GM18873 (cell line): ENCODE results near the gene AP2M1.

ENCODE experiments used
- ATAC-seq: cut with Tn5 transposase; IDR thresholded peaks from one replicate; pipeline ENCODE4 v1.9.1; 2021; ENCODE audit warnings: mild to moderate bottlenecking, moderate library complexity, moderate number of reproducible peaks; ENCODE audit not compliant: unreplicated experiment, low FRiP score

AP2M1 gene

DNA sequence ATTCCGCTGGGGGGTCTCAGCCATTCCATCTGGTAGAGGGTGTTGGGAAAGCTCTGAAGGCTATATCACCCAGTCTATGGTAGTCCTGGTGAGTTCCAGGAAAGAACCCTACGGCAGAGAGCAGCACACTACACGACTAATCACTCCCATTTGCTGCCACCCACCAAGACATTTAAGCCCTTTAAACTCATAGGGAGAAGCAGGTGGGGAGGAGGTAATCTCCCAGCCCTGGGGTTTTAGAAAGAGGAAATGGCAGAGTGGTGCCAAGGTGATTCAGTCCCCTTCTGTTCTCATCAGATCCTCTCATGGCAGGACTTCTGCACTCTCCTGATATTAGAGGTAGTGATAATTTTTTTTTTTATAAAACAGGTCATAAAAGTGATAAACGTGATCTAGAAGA lies 44.2 kb downstream of the AP2M1 start:
- no peak for ATAC-seq

DNA sequence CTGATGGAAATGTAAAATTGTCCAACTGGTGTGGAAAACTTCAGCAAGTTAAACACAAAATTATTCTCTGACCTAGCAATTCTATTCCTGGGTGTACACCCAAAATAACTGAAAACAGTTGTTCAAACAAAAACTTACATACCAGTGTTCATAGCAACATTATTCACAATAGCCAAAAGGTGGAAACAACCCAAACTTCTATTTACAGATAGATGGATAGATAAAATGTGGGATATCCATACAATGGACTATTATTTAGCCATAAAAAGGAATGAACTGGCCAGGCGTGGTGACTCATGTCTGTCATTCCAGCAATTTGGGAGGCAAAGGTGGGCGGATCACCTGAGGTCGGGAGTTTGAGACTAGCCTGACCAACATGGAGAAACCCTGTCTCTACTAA lies 47.9 kb downstream of the AP2M1 start:
- no peak for ATAC-seq

DNA sequence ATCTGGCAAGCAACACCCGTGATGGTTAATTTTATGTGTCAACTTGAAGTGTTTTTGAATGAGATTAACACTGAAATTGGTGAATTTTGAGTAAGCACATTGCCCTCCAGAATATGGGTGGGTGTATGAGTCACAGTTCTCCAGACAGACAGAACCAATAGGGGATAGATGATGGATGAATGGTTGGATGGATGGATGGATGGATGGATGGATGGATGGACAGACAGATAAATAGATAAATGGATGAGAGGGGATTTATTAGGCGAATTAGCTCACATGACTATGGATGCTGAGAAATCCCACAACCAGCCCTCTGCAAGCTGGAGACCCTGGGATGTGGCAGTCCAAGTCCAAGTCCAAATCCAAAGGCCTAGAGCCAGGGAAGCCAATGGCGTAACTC lies 49.3 kb downstream of the AP2M1 start:
- no peak for ATAC-seq

DNA sequence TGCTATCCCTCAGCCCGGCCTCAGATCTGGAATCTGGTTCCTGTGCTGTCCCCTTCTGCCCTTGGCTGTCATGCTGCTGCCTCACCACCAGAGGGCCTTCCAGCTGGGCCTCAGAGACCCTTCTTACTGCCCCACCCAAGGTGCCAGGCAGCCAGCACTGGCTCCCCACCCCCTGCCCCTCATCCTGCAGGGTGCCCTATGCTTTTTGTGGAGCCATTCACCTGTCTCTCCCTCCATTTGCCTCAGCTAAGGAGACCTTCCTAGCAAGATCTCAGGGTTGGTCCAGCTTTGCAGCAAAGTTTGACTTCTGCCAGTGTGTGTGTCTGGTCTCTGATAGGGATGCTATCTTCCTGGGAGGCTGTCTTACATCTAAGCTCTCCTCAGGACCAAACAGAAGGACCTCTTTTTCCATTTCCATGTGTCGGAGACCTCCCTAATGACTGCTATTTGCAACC lies 52.9 kb downstream of the AP2M1 start:
- no peak for ATAC-seq

DNA sequence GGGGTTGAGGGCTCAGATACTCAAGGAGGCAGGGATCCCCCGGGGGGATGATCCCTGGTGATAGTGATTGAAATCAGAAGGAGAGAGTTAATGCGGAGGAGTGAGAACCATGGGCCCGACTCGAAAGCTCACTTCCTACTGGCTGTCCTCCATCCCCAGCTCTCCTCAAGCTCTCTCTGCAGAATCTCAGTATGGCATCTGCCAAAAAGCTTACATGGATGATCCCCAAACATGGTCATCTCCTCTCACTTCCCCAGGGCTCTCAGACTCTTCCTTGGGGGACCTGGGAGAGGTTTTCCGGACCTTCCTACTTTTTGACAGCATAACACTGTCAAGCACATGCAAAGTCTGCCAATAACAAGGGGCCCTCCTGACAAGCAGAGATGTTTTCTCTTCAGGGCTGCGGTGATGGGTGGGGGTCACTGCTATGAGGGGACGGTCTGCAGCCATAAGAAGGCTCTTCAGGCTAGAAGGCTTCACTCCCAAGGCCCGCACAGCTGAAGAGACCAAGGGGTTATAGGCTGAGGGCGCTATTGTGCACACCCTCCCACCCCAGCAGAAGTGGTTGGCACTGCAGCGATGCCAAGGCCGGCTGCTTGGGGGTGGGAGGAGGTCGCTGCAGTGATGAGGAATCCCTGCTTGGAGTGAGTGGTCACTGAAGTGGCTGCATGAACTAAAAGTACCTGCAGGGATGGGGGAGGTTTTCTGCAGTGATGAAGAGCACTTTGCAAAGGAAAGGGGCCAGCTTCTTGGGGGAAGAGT lies 53.9 kb downstream of the AP2M1 start:
- no peak for ATAC-seq

DNA sequence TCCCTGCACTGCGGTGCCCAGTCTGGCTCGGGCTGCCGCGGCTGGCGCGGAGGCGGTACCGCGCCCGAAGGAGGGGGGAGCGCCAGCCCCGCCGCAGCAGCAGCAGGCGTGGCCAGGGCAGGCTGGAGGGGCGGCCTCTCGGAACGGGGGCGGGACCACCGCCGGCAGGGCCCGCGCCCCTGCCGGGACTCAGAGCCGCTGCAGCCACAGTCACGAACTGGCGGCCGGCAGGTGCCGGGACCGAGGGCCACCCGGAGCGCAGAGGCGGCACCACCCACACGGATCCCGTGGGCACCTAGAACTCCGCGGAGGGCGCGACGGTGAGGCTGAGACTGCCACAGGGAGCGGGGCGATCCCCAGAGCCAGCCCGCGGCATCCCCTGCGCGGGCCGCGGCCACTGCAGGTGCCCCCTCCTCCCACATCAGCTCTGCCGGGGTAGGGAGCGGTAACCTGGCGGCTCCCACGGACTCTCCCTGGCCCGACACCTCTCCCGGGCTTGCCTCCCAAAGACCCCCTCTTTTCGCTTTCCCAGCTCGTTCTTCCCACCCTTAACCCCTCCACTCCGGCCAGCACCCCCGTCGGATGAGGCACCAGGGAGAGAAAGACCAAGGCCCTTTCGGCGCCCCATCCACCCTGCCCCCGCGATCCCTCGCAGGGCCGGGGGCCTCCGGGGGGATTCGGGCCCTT lies 54.9 kb downstream of the AP2M1 start, which contains the start of gene VWA5B2:
VWA5B2 (plus strand) TSS at position 192 of the 687 bp plus-strand sequence. CDS start 944 bp downstream, outside the sequence.
- no peak for ATAC-seq

DNA sequence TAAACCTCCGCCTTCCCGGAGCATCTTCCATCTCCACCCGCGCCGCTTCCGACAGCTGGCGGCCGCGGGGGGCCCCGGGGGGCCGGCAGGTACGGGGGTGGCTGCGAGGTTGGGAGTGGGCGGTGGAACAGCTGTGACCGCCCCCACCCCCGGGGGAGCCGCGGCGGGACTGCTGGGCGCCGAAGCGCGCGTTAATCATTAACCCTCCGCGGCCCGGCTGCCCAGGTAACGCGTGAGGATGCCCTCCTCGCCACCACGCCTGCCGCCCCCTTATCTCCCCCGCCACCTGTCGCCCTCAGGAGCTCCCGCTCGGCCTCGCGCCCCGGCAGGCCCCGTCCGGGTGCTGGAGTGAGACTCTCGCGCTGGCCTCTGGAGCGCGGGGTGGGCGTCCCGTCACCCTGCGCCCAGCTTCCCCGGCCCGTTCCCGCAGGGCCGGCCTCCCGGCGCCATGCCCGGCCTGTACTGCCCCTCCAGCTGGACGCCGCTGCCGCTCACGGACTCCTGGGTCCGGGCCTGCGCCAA lies 55.5 kb downstream of the AP2M1 start:
- ATAC-seq, result no peak

DNA sequence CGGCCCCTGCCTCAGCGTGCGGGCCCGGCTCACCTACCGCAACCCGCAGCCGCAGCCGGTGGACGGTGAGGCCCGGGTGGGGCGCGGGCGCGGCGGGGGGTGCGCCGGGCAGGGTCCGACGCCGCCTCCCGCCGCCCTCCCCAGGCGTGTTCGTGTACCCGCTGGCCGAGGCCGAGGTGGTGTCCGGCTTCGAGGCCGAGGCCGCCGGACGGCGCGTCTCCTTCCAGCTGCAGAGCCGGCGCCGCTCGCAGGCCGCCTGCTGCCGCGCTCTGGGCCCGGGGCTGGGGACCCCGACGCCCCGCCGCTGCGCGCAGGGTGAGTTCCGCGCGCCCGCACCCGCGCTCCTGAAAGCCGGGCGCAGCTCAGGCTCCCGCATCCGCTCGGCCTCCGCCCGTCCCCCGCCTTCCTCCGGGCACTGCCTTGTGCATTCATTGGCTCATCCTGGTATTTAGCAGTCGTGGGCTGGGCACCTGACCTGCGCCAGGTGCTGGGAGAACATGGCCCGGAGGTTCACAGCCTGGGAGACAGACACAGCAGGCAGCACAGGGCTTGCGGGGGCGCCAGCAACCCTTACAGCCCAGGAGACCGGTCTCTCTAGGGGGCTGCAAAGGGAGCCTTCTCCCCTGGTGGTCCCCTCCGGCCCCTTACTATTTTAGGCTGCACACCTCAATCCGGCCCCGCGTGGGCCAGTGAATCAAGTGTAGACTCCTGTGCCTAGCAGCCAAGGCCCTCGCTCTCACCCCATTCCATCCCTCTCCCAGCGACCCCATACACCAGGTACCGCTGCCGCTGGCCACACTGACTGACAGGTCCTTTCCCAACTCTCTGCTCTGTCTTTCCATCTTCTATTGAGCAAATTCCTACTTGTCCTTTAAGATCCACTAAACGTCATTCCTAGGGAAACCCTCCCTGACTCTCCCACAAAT lies 56.2 kb downstream of the AP2M1 start:
- no peak for ATAC-seq

DNA sequence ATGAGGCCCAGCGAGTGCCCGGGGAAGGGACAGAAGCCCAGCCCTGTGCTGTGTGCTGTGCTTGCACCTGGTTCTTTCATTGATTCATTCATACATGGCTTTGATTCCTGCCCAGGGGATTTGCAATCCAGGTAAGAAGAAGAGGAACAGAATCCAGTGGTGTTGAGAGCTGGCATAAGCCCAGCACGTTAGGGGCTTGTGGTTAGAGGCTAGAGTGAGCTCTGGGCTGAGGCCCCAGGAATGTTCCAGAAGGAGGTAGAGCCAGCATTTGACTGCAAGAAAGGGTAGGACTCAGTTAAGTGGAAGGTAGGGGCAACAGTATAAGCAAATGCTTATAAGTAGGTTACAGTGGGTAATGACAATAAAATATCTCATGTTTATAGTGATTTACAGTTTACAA lies 57.0 kb downstream of the AP2M1 start:
- ATAC-seq, result no peak

DNA sequence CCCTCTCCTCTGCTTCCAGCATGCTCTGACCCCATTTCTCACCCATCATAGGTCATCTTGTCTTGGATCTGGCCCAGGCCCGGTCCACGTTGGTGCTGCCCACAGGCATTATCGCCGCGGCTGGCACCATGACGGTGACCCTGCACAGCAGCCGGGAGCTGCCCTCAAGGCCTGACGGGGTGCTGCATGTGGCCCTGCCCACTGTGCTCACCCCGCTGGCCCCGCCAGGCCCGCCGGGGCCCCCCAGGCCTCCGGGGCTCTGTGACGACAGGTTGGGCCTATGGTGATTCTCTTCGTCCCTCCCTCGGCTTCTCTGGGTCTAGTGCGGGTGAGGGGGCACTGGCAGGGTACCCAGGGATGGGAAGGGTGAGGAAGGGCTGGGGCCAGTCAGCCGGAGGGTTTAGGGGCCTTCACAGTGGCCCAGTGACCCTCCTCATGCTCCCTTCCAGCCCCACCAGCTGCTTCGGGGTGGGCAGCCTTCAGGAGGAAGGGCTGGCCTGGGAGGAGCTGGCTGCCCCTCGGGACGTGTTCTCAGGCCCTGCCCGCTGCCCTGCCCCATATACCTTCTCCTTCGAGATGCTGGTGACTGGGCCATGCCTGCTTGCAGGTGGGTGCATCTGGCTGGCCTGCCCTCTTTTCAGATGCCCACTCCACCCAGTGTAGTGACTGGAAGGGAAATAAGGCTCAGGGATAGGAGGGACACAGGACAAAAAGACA lies 58.6 kb downstream of the AP2M1 start:
- ATAC-seq, result no peak
